Neural progenitor cell (in vitro differentiated cells): ENCODE results near the gene RPS6KA2.

Source experiments
- CTCF ChIP-seq: fragments of 200-600 bp; sonication (generic); IDR thresholded peaks from 2 replicates; pipeline ENCODE4 v1.5.1; 2017; ENCODE audit warnings: antibody characterized with exemption, mild to moderate bottlenecking
- EZH2 ChIP-seq: fragments of 200-600 bp; sonication (generic); IDR thresholded peaks from 2 replicates; pipeline ENCODE4 v1.6.1; 2017; ENCODE audit warnings: antibody characterized with exemption, mild to moderate bottlenecking, moderate library complexity
- EZH2phosphoT487 ChIP-seq: fragments of 200-600 bp; sonication (generic); IDR thresholded peaks from 2 replicates; pipeline ENCODE4 v1.6.1; 2017; ENCODE audit warnings: antibody characterized with exemption

- no peak for TF ChIP-seq CTCF
- TF ChIP-seq EZH2phosphoT487 = no peak
- TF ChIP-seq EZH2 = no peak
Measured at GRCh38 chr6:166604328-166604727, 22.7 kb downstream of the RPS6KA2 start.
